SJSA1 (cell line): ENCODE results near the gene RAD50. TPM values are rescaled to one million over a fixed set of nuclear protein-coding genes. Genes with fewer than 3 reads are reported as not detected.

ENCODE experiments used
- DNase-seq, 2 experiments: peaks; one replicate each; pipeline ENCODE4 v3.0.0-alpha.2; 2015 to 2020; ENCODE audit warnings: low spot score in 2 of 2, low read depth in 1 of 2
- H3K27ac ChIP-seq: fragments of 250-450 bp; sonication (Bioruptor Pico); 2 replicates; pipeline ENCODE4 v1.5.1; 2020; ENCODE audit warnings: mild to moderate bottlenecking, moderate library complexity
- H3K27me3 ChIP-seq: fragments of 250-450 bp; sonication (Bioruptor Pico); replicated peaks from 2 replicates; pipeline ENCODE4 v1.5.1; 2020; ENCODE audit warnings: mild to moderate bottlenecking, moderate library complexity
- H3K36me3 ChIP-seq: fragments of 250-450 bp; sonication (Bioruptor Pico); 2 replicates; pipeline ENCODE4 v1.5.1; 2020; ENCODE audit warnings: mild to moderate bottlenecking
- H3K4me1 ChIP-seq: fragments of 250-450 bp; sonication (Bioruptor Pico); replicated peaks from 2 replicates; pipeline ENCODE4 v1.6.1; 2021; ENCODE audit warnings: mild to moderate bottlenecking
- H3K4me3 ChIP-seq: fragments of 250-450 bp; sonication (Bioruptor Pico); 2 replicates; pipeline ENCODE4 v1.5.1; 2020; ENCODE audit warnings: mild to moderate bottlenecking
- H3K9me3 ChIP-seq: fragments of 250-450 bp; sonication (Bioruptor Pico); replicated peaks from 2 replicates; pipeline ENCODE4 v1.5.1; 2020; ENCODE audit warnings: mild to moderate bottlenecking
- total RNA-seq: library from RNA; depleted of rRNA; stranded (reverse); fragments of >200 nt; shearing (Covaris generic); gene quantifications from 2 replicates; pipeline ENCODE4 v1.2.3, GENCODE V29; 2014

The RAD50 gene
- total RNA-seq, 1 experiment from 2014 or later, result 17.9 TPM

DNA sequence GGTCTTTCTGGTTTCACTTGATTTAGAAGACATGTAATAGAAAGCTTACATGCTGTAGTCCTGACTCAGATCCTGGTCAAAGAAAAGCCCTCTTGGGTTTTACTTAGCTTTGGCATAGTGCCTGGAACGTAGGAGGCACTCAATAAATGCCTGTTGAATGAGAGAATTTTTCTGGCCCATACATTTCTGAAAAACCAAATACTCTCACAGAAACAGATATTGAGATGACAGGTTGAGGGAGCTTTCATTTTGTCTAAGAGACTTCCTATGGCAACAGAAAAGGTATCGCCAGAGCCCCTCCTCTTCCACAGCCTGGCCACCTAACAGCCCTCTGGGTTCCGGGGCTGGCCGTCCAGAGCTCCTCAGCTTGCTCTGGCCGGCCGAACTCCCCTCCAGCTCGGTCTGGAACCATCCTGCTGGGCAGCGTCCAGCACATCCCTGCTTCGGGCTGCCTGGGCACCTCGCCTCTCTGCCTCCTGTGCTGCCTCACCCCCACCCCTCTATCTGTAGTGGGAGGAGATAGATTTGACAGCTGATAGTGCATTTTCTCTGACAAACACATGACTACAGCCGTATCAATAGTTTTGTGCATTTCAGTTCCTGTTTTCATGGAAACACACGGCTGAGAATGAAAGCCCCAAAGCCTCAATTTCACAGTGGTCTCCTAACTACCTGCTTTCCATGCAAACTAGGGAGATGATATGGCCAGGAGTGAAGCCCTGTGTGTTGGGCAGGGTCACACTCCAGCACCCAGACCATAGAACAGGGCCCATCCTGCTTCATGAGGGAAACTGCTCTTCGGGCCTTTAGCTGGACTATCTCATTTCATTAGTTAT lies 118.1 kb downstream of the RAD50 start:
- peak; percentile 82 to 90 for DNase-seq
- Histone ChIP-seq H3K27ac (peak overlapping the region; percentile 91), H3K4me3 (no peak overlapping the region; the same call in 1 of the 2 replicates), H3K27me3 (no peaks in the 10 kb centered on the region), H3K36me3 (no peaks in the 10 kb centered on the region), H3K9me3 (no peaks in the 10 kb centered on the region), H3K4me1 (peaks cover 55% of the 10 kb centered on the region)

DNA sequence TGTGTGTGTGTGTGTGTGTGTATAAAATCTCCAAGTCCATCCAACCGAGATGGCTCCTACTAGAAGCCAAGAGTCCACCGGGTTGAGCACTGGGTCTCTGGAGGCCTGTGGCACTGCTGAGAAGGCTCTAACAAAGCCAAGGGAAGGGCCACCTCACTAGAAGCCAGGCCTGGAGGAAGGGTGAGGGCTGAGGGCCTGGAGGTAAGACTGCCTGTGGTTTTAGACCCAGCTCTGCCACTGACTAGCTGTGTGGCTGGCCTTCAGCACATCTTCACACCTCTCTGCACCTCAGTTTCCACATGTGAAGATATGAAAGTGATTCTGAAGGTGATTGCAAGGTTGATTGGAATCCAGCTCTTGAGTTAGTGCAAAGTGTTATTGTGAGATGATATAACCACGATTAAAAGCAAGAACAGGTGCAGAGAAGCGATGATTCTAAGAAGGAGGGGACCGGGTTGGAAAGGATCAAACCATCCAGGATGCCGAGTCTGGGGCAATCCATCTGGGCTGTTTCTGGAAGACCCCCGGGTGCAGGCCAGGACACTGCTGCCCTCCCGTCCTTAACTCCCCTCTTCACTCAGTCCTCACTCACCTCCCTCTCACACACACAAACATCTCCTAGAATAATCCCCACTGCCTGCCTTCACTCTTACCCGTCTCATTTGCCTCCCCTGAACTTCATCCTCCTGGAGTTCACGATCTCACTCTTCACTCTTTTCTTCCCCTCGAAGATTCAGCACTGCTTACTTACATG lies 119.3 kb downstream of the RAD50 start:
- no peaks in the 10 kb centered on the region for H3K9me3 ChIP-seq
- DNase-seq, result peak in 1 of 2 experiments; percentile 40
- H3K36me3 ChIP-seq, result no peaks in the 10 kb centered on the region
- peak overlapping the region; percentile 62 for H3K27ac ChIP-seq
- H3K4me1 ChIP-seq, result peaks cover 52% of the 10 kb centered on the region
- H3K4me3 ChIP-seq, result no peak overlapping the region
- no peaks in the 10 kb centered on the region for H3K27me3 ChIP-seq

DNA sequence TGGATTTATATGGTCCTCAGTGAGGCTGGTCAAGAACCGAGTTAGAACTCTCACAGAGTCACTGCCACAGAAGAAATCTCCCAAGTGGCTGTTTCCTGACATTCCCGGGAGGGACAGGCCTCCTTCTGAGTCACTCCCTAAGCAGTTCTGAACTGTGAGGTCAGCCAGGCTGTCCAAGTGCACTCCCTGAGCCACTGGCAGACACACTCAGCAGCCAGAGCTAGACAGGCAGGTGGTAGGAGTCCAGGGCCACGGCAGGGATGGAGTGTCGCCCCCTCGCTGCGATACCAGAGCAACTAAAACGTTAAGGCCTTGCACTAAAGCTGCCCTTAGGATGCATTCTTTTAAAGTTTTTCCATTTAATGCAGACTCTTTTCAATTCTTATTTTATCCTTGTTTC lies 120.4 kb downstream of the RAD50 start:
- H3K27ac ChIP-seq, result peak overlapping the region; percentile 62
- H3K4me1 ChIP-seq, result peaks cover 52% of the 10 kb centered on the region

DNA sequence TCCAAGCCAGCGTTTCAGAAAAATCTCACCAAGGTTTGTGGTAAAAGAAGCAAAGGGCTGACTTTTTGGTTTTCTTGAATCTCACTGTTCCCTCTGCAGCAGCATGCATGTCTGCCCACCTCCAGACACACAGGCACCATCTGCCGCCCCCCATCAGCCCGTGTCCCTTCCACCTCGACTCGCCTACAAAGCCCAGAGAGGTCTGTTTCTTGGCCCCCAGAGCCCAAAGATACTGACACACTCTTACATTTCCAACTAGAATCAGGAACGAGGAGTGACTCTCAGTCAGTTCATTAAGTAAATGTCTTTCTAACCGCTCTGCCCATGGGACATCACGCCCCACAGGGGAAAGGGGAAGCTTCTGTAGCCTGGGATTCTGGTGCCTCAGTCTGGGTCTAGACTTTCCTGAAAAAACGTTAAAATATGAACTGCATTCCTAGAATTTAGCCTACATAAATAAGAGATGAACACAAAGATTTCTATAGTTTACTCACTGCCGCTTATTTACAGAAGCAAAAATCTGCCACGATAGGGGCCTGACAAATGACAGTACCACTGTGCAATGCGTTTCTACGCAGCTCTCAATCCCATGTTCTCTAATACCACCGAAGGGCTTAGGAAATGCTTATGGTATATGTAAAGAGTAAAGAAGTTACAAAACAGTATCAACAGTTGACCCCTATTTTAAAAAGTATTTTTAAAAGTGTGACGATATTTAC lies 121.1 kb downstream of the RAD50 start:
- peaks cover 52% of the 10 kb centered on the region for H3K4me1 ChIP-seq
- H3K36me3 ChIP-seq, result no peaks in the 10 kb centered on the region
- no peaks in the 10 kb centered on the region for H3K9me3 ChIP-seq
- H3K27ac ChIP-seq, result no peak overlapping the region
- H3K27me3 ChIP-seq, result no peaks in the 10 kb centered on the region
- H3K4me3 ChIP-seq, result no peak overlapping the region
- no peak for DNase-seq

More for the DNA sequence above, 120.4 kb downstream of the RAD50 start:
- H3K9me3 ChIP-seq, result no peaks in the 10 kb centered on the region
- H3K4me3 ChIP-seq, result no peak overlapping the region
- no peaks in the 10 kb centered on the region for H3K36me3 ChIP-seq
- H3K27me3 ChIP-seq, result no peaks in the 10 kb centered on the region
- DNase-seq, result peak; percentile 87 to 97

DNA sequence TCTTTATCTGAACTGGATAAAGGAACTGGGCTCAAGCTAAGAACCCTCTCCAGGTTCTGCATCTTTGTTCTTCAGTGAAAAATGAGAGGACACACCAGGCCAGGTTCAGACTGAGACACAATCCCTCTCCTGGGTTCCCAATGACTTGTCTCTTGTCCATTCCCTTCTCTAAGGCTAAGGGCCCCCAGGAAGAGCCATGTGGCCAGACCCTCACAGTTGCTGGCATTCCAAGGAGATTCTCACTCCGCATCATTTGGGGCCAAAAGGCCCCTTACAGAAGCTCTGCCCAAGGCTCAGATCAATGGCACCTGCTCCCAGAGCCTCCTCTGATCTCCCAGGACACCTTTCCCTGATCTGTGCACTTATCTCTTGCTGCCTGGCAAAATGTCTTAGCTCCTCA lies 122.0 kb downstream of the RAD50 start:
- Histone ChIP-seq H3K27me3 (no peaks in the 10 kb centered on the region), H3K27ac (no peak overlapping the region), H3K36me3 (no peaks in the 10 kb centered on the region), H3K4me3 (no peak overlapping the region), H3K9me3 (no peaks in the 10 kb centered on the region), H3K4me1 (peaks cover 50% of the 10 kb centered on the region)
- no peak for DNase-seq

DNA sequence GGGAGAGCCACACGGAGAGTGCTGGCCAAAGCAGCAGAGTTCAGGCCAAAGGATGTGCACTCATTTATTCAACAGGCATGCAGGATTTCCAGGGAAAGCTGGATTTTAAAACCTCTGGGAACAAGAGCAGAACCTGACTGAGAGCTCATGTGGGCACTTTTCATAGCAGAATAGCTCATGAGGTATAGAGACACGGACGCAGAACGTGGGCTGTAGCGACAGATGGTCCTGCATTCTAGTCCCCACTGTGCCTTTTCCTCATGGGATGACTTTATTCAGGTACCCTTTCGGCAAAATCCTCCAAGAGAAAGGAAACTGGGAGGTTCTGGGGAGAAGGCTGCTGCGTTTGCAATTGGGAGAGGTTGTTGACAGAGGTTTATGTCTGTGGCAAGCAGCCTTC lies 122.4 kb downstream of the RAD50 start:
- H3K36me3 ChIP-seq, result no peaks in the 10 kb centered on the region
- no peaks in the 10 kb centered on the region for H3K27me3 ChIP-seq
- DNase-seq, result no peak
- H3K9me3 ChIP-seq, result no peaks in the 10 kb centered on the region
- no peak overlapping the region for H3K4me3 ChIP-seq
- no peak overlapping the region for H3K27ac ChIP-seq
- peaks cover 46% of the 10 kb centered on the region for H3K4me1 ChIP-seq

DNA sequence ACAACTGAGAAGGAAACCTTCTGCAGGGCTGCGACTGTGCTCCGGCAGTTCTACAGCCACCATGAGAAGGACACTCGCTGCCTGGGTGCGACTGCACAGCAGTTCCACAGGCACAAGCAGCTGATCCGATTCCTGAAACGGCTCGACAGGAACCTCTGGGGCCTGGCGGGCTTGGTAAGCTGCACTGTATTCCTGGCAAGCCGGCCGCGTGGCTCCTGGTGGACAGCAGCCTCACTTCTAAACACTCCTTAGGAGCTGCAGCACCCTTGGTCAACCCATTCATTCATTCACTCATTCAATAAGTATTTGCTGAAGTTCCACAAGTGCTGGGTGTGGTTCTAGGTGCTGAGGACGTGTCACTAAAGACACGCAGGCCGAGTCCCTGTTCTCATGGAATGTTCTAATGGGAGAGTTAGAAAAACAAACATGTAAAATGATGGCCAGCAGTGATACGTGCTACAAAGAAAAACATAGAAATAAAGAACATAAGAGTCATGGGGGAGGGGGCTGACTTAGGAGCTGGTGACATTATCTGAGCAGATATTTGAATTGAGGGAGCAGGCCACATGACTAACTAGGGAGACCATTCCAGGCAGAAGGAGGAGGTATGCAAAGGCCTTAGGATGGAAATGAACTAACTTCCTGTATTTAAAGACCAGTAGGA lies 123.1 kb downstream of the RAD50 start:
- Histone ChIP-seq H3K9me3 (no peaks in the 10 kb centered on the region), H3K27ac (peak overlapping the region; percentile 6; the same call in 1 of the 2 replicates)

DNA sequence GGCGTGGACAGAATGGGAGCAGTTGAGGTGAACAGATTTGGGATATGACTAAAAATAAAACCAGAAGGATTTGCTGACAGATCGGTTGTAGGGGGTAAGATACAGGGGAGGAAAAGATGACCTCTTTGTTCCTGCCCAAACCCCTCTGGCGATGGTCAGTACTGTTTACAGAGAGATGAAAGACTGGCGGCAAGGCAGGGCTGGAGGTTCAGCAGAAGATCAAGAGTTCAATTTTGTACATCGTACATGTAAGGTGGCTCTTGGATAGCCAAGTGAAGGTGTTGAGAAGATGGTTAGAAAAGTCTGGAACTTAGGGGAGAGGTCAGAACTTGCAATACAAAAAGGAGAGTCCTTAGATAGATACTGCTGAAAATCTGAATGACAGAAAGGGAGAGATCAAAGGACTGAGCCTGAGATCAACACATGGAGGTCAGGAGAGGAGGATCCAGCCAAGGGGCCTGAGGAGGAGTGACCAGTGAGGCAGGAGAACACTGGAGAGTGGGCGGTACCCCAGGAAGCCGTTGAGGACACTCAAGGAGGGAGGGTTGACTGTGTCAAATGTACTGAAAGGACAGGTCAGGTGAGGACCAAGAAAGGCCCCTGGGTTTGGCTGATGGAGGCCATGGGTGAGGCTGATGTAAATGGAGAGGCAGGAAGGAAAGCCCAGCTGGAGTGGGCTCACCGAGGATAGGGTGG lies 124.2 kb downstream of the RAD50 start:
- Histone ChIP-seq H3K27me3 (no peaks in the 10 kb centered on the region), H3K4me3 (no peak overlapping the region), H3K9me3 (no peaks in the 10 kb centered on the region)

More for the DNA sequence above, 123.1 kb downstream of the RAD50 start:
- Histone ChIP-seq H3K27me3 (no peaks in the 10 kb centered on the region), H3K36me3 (no peaks in the 10 kb centered on the region), H3K4me3 (no peak overlapping the region), H3K4me1 (peaks cover 39% of the 10 kb centered on the region)
- peak in 1 of 2 experiments; percentile 77 for DNase-seq

DNA sequence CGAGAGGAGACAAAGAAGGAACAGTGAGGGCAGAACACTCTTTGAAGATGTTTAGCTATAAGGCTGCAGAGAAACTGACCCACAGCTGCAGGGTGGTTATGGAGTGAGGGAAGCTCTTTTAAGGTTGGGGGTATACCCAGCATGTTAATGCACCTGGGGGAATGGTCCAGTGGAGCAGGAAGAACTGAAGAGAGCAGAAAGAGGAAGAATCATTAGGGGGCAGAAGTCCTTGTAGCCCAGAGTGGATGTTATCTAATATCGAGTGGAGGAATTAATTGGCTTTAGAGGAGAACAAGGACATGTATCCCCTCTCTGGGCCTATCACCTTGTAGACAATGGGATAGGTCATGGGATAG lies 124.7 kb downstream of the RAD50 start:
- Histone ChIP-seq H3K27me3 (no peaks in the 10 kb centered on the region), H3K4me1 (peaks cover 28% of the 10 kb centered on the region), H3K27ac (no peak overlapping the region), H3K9me3 (no peaks in the 10 kb centered on the region), H3K36me3 (no peaks in the 10 kb centered on the region), H3K4me3 (no peak overlapping the region)
- DNase-seq, result no peak

More for the DNA sequence above, 124.2 kb downstream of the RAD50 start:
- DNase-seq, result no peak
- no peak overlapping the region for H3K27ac ChIP-seq
- peaks cover 30% of the 10 kb centered on the region for H3K4me1 ChIP-seq
- no peaks in the 10 kb centered on the region for H3K36me3 ChIP-seq

DNA sequence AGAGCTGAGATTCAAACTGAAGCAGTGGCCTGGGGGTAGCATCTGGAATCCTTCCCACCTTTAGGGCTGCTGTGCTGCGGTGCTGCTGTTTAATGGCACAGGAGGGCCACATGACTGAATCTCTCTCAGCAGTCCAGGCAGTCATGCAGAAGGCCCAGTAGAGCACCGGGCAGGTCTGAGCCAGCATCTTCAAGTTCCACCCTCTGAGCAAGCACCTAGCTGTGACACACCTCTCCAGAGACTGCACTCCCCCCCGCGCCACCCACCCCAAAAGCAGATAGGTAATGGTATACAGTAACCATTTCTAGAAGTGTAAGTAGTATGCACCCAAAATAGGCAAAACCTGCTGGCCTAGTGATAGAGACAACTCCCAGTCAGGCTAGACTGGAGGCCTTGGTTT lies 125.2 kb downstream of the RAD50 start:
- H3K36me3 ChIP-seq, result no peaks in the 10 kb centered on the region
- H3K27ac ChIP-seq, result no peak overlapping the region
- H3K9me3 ChIP-seq, result no peaks in the 10 kb centered on the region
- no peaks in the 10 kb centered on the region for H3K27me3 ChIP-seq
- H3K4me1 ChIP-seq, result peaks cover 23% of the 10 kb centered on the region
- no peak for DNase-seq
- no peak overlapping the region for H3K4me3 ChIP-seq

DNA sequence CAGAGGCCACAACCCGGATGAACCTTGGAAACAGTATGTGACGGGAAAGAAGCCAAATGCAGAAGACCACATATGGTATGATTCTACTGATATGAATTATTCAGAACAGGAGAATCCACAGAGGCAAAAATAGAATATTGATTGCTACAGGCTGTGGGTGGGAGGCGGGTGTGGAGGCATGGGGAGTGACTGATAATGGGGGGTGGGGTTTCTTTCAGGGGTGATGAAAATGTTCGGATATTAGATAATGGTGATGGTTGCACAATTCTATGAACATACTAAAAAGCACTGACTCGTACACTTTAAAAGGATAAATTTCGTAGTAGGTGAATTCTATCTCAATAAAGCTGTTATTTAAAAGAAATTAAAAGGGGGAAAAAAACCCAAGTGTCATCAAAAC lies 127.7 kb downstream of the RAD50 start:
- Histone ChIP-seq H3K4me1 (peaks cover 10% of the 10 kb centered on the region), H3K36me3 (no peaks in the 10 kb centered on the region), H3K27ac (no peak overlapping the region), H3K9me3 (no peaks in the 10 kb centered on the region), H3K4me3 (no peak overlapping the region), H3K27me3 (no peaks in the 10 kb centered on the region)
- DNase-seq, result no peak

DNA sequence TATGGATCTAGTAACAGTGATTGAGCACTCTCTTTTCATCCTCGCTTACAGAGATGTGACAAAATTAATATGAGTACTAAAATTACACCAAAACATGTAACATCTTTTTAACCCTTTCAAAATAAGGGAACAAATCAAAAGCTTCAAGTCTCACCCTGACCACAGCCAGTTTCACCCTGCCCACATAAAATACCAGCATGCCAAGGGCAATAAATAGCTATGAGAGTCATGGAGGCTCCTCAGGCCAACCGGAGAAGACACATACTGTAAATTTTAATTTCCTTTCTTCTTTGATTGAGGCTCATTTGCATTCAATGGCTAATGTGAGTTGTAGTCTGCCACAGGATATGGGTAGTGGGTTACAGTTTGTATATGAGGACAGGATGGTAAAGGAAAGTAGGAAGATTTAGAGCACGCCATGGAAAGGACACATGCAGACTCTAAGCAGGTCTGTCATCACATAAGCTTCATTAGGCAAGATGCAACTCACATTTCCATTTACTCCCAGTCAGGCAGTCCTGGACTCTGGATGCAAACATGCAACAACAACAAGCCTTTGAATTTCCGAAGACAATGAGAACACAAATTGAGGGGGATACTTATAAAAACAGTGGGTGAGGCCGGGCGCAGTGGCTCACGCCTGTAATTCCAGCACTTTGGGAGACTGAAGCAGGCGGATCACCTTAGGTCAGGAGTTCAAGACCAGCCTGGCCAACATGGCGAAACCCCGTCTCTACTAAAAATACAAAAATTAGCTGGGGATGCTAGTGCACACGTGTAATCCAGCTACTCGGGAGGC lies 128.3 kb downstream of the RAD50 start:
- Histone ChIP-seq H3K4me3 (no peak overlapping the region), H3K36me3 (no peaks in the 10 kb centered on the region), H3K9me3 (no peaks in the 10 kb centered on the region), H3K4me1 (peaks cover 3% of the 10 kb centered on the region), H3K27ac (no peak overlapping the region), H3K27me3 (no peaks in the 10 kb centered on the region)
- DNase-seq, result no peak
